DOHH2 (cell line): ENCODE data around the gene AGK.

Source experiments
- H3F3A ChIP-seq: fragments of 200-600 bp; sonication (generic), shearing (Covaris generic); 2 replicates; pipeline ENCODE4 v1.6.0; 2016; ENCODE audit warnings: antibody characterized with exemption, mild to moderate bottlenecking; ENCODE audit not compliant: control insufficient read depth, insufficient read depth
- H3K27ac ChIP-seq: fragments of 200-600 bp; sonication (generic); 2 replicates; pipeline ENCODE4 v1.5.1; 2014; ENCODE audit warnings: low read depth, mild to moderate bottlenecking, low read length, moderate library complexity
- H3K27me3 ChIP-seq: fragments of 200-600 bp; sonication (generic); 2 replicates; pipeline ENCODE4 v1.6.1; 2014; ENCODE audit warnings: mild to moderate bottlenecking, low read length, mixed read lengths; ENCODE audit not compliant: control insufficient read depth
- H3K36me3 ChIP-seq: fragments of 200-600 bp; sonication (generic); 2 replicates; pipeline ENCODE4 v1.6.1; 2014; ENCODE audit warnings: mild to moderate bottlenecking, low read length, moderate library complexity, mixed read lengths; ENCODE audit not compliant: control insufficient read depth
- H3K4me1 ChIP-seq: fragments of 200-600 bp; sonication (generic); 2 replicates; pipeline ENCODE4 v1.6.1; 2014; ENCODE audit warnings: mild to moderate bottlenecking, low read length, mixed read lengths; ENCODE audit not compliant: control insufficient read depth
- H3K4me2 ChIP-seq: fragments of 200-600 bp; sonication (generic); 2 replicates; pipeline ENCODE4 v1.6.0; 2014; ENCODE audit warnings: mild to moderate bottlenecking, low read length, moderate library complexity
- H3K4me3 ChIP-seq: fragments of 200-600 bp; sonication (generic); 2 replicates; pipeline ENCODE4 v1.5.1; 2014; ENCODE audit warnings: mild to moderate bottlenecking, low read length, mixed read lengths
- H3K79me2 ChIP-seq: fragments of 200-600 bp; sonication (generic); 2 replicates; pipeline ENCODE4 v1.6.1; 2014; ENCODE audit warnings: mild to moderate bottlenecking, low read length, mixed read lengths; ENCODE audit not compliant: control insufficient read depth
- H3K9me2 ChIP-seq: fragments of 200-600 bp; sonication (generic); replicated peaks from 2 replicates; pipeline ENCODE4 v1.6.1; 2014; ENCODE audit warnings: mild to moderate bottlenecking, low read length, mixed read lengths; ENCODE audit not compliant: control insufficient read depth
- H3K9me3 ChIP-seq: fragments of 200-600 bp; sonication (generic); 2 replicates; pipeline ENCODE4 v1.6.1; 2014; ENCODE audit warnings: antibody characterized with exemption, low read length, mixed read lengths; ENCODE audit not compliant: control insufficient read depth, insufficient read depth
- H4K20me1 ChIP-seq: fragments of 200-600 bp; sonication (generic); 2 replicates; pipeline ENCODE4 v1.6.0; 2014; ENCODE audit warnings: low read depth, mild to moderate bottlenecking, antibody characterized with exemption, low read length, moderate library complexity; ENCODE audit not compliant: control insufficient read depth, insufficient read depth
- EZH2phosphoT487 ChIP-seq: fragments of 200-600 bp; sonication (generic); IDR thresholded peaks from 2 replicates; pipeline ENCODE4 v1.6.1; 2017; ENCODE audit warnings: borderline replicate concordance, mild to moderate bottlenecking, antibody characterized with exemption, low read length, moderate library complexity, mixed read lengths
- TF ChIP-seq, protein P1 (sequence below): fragments of 200-600 bp; sonication (generic); IDR thresholded peaks from one replicate; pipeline ENCODE4 v1.5.1; 2014; ENCODE audit warnings: antibody characterized with exemption, mild to moderate bottlenecking, low read depth, low read length; ENCODE audit not compliant: poor library complexity, severe bottlenecking

AGK gene, protein sequence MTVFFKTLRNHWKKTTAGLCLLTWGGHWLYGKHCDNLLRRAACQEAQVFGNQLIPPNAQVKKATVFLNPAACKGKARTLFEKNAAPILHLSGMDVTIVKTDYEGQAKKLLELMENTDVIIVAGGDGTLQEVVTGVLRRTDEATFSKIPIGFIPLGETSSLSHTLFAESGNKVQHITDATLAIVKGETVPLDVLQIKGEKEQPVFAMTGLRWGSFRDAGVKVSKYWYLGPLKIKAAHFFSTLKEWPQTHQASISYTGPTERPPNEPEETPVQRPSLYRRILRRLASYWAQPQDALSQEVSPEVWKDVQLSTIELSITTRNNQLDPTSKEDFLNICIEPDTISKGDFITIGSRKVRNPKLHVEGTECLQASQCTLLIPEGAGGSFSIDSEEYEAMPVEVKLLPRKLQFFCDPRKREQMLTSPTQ

DNA sequence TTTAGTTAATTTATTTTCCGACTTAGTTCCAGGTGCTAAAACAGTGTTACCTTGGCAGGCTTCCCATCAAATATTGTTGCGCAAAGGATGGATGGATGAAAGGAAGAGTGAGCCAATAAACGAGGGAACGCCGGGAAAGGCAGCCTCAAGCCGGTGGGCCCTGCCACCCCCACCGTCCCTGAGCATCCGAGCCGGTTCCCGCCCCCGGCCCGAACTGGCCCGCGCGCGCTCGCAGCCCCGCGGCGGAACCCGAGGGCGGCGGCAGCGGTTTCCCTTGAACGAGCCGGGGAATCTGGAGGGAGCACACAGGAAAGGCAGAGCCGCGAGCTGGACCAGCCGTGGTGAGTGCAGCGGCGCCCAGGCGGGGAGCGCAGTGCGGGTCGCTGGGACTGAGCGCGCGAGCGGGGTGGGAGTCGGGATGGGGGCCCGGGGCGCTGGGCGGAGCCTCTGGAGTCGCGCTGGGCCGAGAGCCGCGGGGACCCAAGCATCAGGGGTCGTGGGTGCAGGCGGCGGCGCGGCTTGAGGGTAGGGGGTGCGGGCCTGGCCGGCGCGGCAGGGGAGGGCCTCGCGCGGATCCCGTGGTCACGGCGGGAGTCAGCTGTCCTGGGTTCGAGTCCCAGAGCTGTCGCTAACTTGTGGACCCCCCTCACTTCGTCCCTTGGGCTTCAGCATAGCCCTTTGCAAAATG, at the start of gene AGK:
Gene AGK, plus strand, starts transcription at position 317 of the 688 bp plus-strand sequence. CDS start 4,057 bp downstream, outside the sequence.
- peak within 1 kb of the TSS; percentile 85 for H3K4me2 ChIP-seq
- peaks cover 33% of the 10 kb centered on the region for H3K36me3 ChIP-seq
- H3K9me2 ChIP-seq, result no peaks in the 10 kb centered on the region
- peaks cover 4% of the 10 kb centered on the region for H3F3A ChIP-seq
- no peaks in the 10 kb centered on the region for H3K27me3 ChIP-seq
- H3K4me1 ChIP-seq, result peaks cover 34% of the 10 kb centered on the region
- no peak for TF ChIP-seq EZH2phosphoT487
- TF ChIP-seq, protein P1, sequence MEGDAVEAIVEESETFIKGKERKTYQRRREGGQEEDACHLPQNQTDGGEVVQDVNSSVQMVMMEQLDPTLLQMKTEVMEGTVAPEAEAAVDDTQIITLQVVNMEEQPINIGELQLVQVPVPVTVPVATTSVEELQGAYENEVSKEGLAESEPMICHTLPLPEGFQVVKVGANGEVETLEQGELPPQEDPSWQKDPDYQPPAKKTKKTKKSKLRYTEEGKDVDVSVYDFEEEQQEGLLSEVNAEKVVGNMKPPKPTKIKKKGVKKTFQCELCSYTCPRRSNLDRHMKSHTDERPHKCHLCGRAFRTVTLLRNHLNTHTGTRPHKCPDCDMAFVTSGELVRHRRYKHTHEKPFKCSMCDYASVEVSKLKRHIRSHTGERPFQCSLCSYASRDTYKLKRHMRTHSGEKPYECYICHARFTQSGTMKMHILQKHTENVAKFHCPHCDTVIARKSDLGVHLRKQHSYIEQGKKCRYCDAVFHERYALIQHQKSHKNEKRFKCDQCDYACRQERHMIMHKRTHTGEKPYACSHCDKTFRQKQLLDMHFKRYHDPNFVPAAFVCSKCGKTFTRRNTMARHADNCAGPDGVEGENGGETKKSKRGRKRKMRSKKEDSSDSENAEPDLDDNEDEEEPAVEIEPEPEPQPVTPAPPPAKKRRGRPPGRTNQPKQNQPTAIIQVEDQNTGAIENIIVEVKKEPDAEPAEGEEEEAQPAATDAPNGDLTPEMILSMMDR, result no peak
- H3K79me2 ChIP-seq, result peaks cover 35% of the 10 kb centered on the region
- H3K9me3 ChIP-seq, result no peaks in the 10 kb centered on the region
- no peaks in the 10 kb centered on the region for H4K20me1 ChIP-seq
- peak within 1 kb of the TSS; percentile 88 for H3K4me3 ChIP-seq
- H3K27ac ChIP-seq, result peak within 1 kb of the TSS; percentile 7; the same call in 1 of the 2 replicates

DNA sequence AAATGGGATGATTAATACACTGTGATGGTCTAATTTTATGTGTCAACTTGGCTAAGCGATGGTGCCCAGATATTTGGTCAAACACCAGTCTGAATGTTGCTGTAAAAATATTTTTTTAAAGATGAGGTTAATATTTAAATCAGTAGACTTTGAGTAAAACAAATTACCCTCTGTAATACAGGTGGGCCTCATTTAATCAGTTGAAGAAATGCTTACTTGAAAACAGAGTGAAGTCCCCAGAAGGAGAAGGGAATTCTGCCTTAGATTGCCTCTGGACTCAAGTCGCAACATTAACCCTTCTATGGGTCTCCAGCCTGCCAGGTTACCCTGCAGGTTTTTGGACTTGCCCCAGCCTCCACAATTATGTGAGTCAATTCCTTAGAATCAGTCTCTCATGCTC, 49.8 kb upstream of the AGK start:
- H3K27ac ChIP-seq, result no peak overlapping the region
- H3K27me3 ChIP-seq, result no peaks in the 10 kb centered on the region; the same call in 1 of the 2 replicates
- H3K4me1 ChIP-seq, result no peaks in the 10 kb centered on the region
- no peak overlapping the region for H3K4me3 ChIP-seq
- no peak overlapping the region for H3K4me2 ChIP-seq
- H3K79me2 ChIP-seq, result no peaks in the 10 kb centered on the region
- H4K20me1 ChIP-seq, result no peaks in the 10 kb centered on the region
- H3K9me2 ChIP-seq, result no peaks in the 10 kb centered on the region
- TF ChIP-seq, protein P1, result no peak
- no peak for TF ChIP-seq EZH2phosphoT487
- H3K36me3 ChIP-seq, result no peaks in the 10 kb centered on the region
- H3F3A ChIP-seq, result no peaks in the 10 kb centered on the region
- no peaks in the 10 kb centered on the region for H3K9me3 ChIP-seq

DNA sequence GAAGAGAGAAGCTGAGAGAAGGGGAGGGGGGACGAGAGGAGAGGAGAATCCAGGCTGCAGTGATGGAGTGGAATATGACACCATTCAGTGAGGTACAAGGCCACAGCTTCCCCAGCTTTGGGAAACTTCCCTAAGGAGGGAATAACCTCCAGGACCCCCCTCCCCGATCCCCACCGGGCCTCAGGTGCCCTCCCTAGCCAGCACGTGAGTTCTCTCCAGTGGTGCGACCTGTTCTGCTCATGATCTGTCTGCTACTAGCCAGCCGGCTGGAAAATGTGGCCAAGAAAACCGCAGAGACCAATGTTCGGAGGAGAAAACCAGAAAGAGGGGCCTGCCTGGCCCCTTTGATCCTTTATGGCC, 39.9 kb upstream of the AGK start:
- Histone ChIP-seq H3K79me2 (no peaks in the 10 kb centered on the region), H3F3A (no peaks in the 10 kb centered on the region), H3K27me3 (peaks cover 38% of the 10 kb centered on the region), H3K9me3 (0 out of 2 replicates have a peak, but pooled peaks cover 2% of the 10 kb centered on the region), H3K4me1 (peaks cover 12% of the 10 kb centered on the region), H3K27ac (no peak overlapping the region), H3K4me2 (peak overlapping the region; percentile 33; the same call in 1 of the 2 replicates), H3K4me3 (no peak overlapping the region), H3K9me2 (no peaks in the 10 kb centered on the region), H3K36me3 (no peaks in the 10 kb centered on the region), H4K20me1 (no peaks in the 10 kb centered on the region)
- TF ChIP-seq EZH2phosphoT487, result no peak
- TF ChIP-seq, protein P1, result no peak
